ENCODE results near the gene TMEM233.

- TF ChIP-seq REST (IDR thresholded peaks at IDR 0.05) (no peak), CTCF (IDR thresholded peaks at IDR 0.05) (no peak), RCOR1 (IDR thresholded peaks at IDR 0.05; ENCODE audit: low read depth, low read length) (no peak), ESRRA (IDR thresholded peaks at IDR 0.05; ENCODE audit: borderline replicate concordance, low read length) (no peak), KDM1A (IDR thresholded peaks at IDR 0.05; ENCODE audit: low read depth) (no peak)
Measured at GRCh38 chr12:119570771-119571170, 22.8 kb upstream of the TMEM233 start.

All from A549 (cell line).